Measurements from ENCODE around the gene EIF1AD.

The EIF1AD gene

DNA sequence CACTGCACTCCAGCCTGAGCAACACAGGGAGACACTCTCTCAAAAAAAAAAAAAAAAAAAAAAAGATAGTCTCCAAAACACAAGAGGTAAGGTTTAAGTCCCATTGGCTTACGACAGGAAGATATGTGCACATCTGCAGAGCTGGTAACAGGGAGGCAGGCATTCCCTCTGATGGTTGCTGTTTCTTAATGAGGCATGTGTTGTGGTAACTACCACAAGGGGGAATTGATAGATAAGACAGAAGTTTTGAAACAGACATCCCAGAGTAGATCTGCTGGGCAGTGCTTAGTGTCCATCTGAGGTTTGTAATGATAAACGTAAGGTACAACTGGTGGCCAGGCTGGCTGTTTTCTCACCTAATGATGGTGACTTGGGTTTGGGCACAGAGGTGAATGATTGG is 4.7 kb downstream of the EIF1AD start:
- DNase-seq: no peak

DNA sequence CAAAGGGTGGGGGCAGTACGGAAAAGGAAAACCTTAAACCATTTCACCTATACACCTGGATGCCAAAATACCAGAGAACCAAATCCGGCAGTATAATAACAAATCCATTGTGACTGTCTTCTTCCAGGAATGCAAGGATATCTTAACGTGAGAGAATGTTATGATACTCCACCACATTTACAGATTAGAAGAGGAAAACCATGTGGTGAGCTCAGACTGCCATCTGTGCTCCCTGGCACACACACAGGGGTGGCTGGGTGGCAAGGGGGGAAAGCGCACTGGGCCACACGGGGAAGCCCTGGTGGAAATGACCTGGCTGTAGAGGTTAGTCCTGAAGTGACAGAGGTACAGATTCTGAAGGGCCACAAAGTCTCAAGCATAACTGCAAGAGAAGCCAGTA is 9.9 kb downstream of the EIF1AD start:
- DNase-seq: no peak

- DNase-seq: peak; percentile 94
Measured at GRCh38 chr11:65988791-65989592, 13.0 kb downstream of the EIF1AD start.

DNA sequence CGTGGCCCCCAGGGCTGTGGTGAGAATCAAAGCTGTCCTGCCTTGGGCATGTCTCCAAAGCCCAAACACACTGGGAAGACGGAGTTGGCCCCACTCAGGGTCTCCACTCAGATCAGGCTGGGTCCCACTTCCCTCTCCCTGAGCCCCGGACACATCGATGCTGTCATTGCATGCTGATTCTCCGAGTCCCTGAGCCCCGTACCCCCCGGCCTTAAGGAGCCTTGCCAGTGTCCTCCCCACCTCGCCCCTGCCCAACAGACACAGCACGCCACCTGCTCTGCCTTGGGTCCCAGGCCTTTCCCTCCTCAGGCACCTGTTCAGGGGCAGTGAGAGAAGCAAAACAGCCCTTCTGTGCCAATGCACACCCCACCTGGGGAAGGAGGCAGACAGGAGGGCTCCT is 14.6 kb downstream of the EIF1AD start:
- no peak for DNase-seq

DNA sequence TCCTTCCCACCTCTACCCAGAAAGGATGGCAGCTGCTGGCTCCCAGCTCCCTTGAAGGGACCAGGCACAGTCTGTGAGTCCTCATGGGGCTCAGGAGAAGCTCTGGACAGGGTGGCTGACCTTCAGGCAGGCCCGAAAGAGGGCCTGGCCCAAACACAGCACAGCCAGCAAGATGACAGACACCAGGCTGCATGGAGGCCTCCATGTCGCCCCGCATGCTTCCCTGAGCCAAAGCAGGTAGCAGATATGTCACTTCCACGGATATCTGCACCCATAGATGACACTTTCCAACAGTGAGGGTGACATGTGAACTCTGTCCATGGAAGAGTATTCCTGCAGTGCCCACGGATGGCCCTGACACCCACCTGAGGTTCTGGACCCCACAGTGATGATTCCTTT is 18.4 kb downstream of the EIF1AD start:
- no peak for DNase-seq

DNA sequence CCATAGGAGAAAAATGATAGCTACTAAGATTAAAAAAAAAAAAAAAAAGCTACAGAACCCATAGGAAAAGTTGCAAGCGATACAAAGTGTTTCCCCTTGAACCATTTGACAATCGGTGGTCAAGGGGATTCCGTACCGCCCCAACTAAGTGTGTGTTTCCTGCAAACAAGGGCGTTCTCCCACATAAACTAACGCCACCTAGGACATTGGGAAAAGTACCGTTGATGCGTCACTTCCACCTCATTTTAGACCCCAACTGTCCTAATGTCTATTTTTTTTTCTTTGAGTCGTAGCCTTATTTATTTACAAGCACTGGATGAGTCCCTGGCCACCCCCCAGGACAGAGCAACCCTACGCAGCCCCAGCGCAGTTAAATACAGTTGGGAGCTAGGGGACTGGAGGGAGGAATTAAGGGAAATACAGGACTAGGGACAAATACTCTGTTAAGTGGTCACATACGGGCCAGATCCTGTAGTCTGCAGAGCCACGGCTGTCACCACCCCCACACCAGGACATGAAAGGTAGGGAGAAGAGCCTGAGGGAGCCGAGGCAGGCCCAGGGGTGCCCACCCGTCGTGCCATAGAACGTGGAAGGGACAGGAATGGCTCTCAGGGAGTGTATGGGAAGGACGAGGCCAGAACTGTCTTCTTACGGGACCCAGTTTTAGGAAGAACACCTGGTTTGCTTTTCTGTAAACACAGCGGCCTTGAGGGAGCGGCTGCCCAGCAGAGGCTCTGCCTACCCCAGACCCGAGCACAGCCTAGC is 19.0 kb downstream of the EIF1AD start:
- no peak for DNase-seq

GRCh38 chr11:65981972-65982823 is 19.8 kb downstream of the EIF1AD start:
- no peak for DNase-seq

GRCh38 chr11:65981101-65981740 is 20.7 kb downstream of the EIF1AD start:
- no peak for DNase-seq

- no peak for DNase-seq
Measured at GRCh38 chr11:65979261-65979759, 22.6 kb downstream of the EIF1AD start.

- DNase-seq: no peak
Measured at GRCh38 chr11:65978391-65979238, 23.3 kb downstream of the EIF1AD start.

GRCh38 chr11:65977621-65978390 is 24.2 kb downstream of the EIF1AD start:
- DNase-seq: no peak

- DNase-seq: no peak
Measured at GRCh38 chr11:65976216-65977176, 25.5 kb downstream of the EIF1AD start.

DNA sequence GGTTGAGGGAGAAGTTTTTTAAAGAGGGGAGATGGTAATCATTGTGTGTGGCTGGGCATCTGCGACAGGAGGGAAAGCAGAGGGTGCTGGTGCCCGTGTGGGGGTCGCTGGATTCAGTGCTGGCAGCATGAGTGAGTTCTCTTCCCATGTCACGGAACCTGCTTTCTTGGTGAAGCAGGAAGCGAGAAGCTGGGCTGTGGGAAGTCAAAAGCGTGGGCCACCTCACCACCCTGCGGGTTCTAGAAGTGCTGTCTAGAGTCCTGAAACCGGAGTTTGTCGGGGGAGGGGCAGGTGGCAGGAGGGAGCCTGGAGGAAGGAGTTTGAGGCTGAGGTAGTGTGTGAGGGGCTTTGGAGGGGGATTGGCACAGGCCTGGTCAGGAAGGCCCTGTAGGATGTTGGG is 26.2 kb downstream of the EIF1AD start:
- DNase-seq: no peak

DNA sequence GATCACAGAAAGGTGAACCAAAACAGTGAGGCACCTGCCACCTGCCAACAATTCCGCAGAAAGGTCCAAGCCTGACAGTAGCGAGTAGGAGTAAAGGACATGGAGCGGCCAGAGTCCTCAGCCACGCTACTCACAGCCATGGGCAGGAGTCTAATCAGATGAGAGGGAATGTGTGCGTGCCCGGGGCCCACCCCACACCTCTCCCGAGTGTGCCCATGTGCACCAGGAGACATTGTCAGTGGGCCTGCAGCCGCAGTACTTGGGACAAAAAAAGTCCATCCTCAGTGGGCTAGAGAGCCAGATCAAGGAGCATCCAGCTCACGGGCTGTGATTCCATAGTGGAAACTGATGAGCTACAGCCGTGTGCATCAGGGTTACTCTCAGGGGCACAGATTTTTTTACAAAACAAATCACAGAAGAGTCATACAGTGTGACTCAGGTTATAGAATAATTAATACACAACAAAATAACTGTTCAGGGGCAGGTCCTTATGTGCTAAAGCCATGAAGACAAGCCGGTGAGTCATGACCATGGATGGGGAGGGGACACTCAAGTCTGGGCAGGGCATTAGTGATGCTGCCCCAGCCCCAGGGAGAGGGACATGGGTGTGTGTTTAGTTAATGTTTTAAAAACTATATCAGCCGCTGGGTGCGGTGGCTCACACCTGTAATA is 28.4 kb downstream of the EIF1AD start:
- no peak for DNase-seq

GRCh38 chr11:65972116-65972515 is 29.8 kb downstream of the EIF1AD start:
- DNase-seq: no peak

DNA sequence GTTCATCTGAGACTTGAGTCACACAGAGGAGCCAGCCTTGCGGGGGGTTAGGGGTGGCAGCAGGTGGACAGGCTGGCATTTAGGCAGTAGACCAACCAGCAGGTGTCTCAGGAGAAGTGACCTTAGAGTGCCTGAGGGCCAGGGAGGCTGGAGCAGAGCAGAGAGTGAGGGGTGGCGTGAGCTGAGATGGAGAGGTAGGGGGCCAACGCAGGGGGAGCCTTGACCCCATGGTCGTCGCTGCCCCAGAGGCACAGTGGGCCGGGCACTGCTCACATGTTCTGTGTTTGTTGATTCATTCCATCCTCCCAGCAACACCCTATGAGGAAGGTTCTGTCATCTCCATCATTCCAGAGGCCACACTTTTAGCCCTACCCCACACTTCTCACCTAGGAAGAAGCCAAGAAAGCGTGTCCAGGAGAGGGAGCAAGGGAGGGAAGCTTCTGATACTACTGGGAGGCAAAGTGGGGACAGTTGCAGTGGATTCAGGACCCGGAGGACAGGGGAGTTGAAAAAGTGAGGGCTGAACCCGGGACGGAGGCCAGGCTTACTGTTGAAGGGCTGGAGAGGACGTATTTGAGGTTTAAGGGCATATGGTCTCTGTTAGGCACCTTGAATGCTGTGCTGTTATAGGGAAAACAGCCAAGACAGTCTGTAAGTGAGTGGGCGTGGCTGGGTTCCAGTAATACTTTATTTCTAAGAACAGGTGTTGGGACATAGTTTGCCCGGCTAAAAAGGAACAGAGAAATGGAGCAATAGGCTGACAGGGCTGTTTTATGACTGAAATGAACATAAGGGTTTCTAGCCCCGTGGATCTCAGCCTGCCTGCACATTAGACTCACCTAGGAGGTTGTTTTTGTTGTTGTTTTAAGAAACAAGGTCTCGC is 33.1 kb downstream of the EIF1AD start:
- no peak for DNase-seq

- DNase-seq: no peak
Measured at GRCh38 chr11:65967329-65967934, 34.5 kb downstream of the EIF1AD start.

All from CD4-positive, alpha-beta T cell treated with Interleukin-4 for 4 hours (primary cell).